Gastroesophageal sphincter (tissue), 3 donors: Measurements from ENCODE around the gene CLIC4.

ENCODE experiments used
- CTCF ChIP-seq, 4 experiments: fragments of 200-600 bp in 2 of 4; fragments of 450-650 bp in 2 of 4; sonication (generic) in 1 of 4; IDR thresholded peaks; one replicate each; pipeline ENCODE4 v1.5.1; 2017 to 2019; ENCODE audit warnings: antibody characterized with exemption in 4 of 4, mild to moderate bottlenecking in 2 of 4, moderate library complexity in 2 of 4
- POLR2A ChIP-seq, 2 donors: fragments of 450-650 bp; IDR thresholded peaks; one replicate each; pipeline ENCODE4 v1.6.1; 2017; ENCODE audit warnings: antibody characterized with exemption in 2 of 2, mild to moderate bottlenecking in 2 of 2, moderate library complexity in 1 of 2
- POLR2AphosphoS5 ChIP-seq: sonication (generic); formaldehyde crosslinking; IDR thresholded peaks from one replicate; pipeline ENCODE4 v1.6.1; 2017; ENCODE audit warnings: antibody characterized with exemption

- TF ChIP-seq POLR2AphosphoS5 (no peak), POLR2A (IDR thresholded peaks at IDR 0.05) (no peak), CTCF (IDR thresholded peaks at IDR 0.05) (no peak)
These were observed 3.2 kb downstream of the CLIC4 start for GRCh38 chr1:24748191-24749121.
